Measurements from ENCODE around the gene UHRF1. TPM values are rescaled to one million over a fixed set of nuclear protein-coding genes. Genes with fewer than 3 reads are reported as not detected.

Gene UHRF1
- polyA plus RNA-seq, 1 of the 3 experiments (the other 2 are of a cell fraction) = 43.4 TPM

DNA sequence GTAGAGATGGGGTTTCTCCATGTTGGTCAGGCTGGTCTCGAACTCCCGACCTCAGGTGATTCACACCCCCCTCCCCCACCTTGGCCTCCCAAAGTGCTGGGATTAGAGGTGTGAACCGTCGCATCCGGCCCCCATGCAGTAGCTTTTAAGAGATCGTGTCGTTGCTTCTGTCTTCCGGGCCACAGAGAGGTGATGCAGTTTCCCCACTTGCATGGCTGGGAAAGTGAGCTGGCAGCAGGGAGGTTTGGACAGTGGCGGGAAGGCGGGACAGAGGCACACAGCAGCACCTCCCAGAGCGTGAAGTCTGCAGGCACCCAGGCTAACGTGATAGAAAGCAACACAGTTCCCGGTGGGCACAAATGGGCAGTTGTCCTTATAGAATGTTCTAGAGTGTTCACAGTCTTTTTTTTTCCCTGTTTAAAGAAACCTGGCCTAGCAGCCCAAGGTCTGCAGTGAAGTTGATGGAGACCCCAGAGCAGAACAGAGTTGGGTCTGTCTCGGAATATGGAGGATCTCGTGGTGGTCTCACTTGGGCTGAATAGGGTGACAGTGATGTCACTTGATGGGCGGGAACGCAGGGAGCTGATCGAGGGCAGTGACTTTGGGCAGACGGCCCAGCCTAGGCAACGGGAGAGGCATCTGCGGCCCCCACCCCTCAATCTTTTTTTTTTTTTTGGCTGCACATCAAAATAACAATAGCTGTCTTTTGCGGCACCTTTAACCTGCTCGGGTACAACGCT, 4.9 kb downstream of the UHRF1 start (continued):
- TF ChIP-seq, protein P1, sequence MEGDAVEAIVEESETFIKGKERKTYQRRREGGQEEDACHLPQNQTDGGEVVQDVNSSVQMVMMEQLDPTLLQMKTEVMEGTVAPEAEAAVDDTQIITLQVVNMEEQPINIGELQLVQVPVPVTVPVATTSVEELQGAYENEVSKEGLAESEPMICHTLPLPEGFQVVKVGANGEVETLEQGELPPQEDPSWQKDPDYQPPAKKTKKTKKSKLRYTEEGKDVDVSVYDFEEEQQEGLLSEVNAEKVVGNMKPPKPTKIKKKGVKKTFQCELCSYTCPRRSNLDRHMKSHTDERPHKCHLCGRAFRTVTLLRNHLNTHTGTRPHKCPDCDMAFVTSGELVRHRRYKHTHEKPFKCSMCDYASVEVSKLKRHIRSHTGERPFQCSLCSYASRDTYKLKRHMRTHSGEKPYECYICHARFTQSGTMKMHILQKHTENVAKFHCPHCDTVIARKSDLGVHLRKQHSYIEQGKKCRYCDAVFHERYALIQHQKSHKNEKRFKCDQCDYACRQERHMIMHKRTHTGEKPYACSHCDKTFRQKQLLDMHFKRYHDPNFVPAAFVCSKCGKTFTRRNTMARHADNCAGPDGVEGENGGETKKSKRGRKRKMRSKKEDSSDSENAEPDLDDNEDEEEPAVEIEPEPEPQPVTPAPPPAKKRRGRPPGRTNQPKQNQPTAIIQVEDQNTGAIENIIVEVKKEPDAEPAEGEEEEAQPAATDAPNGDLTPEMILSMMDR (IDR thresholded peaks at IDR 0.05) = no peak

DNA sequence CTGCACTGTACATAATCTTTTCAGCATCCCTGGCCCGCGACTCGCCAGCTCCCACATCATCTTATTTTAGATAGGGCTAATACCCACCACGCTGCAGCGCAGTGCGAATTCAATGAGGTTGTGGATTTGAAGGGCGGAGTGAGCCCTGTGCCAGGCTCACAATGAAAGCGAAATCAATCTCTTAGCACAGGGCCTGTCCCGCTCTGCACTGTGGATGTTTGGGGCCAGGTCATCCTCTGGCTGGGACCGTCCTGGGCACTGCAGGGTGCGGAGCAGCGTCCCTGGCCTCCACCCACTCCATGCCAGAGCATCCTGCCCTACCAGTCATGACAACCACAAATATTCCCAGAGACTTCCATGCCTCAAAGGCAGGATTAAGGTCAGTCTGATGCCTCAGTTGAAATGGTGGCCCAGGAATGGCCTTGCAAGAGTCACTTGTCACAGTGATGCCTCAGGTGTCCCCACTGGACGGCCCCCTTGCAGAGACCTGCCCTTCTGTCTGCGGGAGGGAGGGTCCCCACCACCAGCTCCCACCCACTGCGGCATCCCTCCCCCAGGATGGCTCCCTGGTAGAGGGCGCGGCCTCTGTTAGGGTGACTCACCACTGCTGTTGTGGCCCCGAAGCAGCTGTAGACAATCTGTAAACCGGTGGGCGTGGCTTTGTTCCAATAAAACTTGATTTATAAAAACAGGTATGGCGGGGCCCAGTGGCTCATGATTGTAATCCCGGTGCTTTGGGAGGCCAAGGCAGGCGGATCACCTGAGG, 5.6 kb downstream of the UHRF1 start:
- H3F3A ChIP-seq (replicated peaks; ENCODE audit: insufficient read depth) = peaks cover 31% of the 10 kb centered on the region
- no peaks in the 10 kb centered on the region for H3K9me3 ChIP-seq
- H3K9ac ChIP-seq = 0 out of 2 replicates have a peak overlapping the region, but pooled peaks have one; percentile 5
- peaks cover 42% of the 10 kb centered on the region; the same call in 1 of the 2 replicates for H4K20me1 ChIP-seq (ENCODE audit: insufficient read depth)
- H3K9me2 ChIP-seq = no peaks in the 10 kb centered on the region
- no peak for TF ChIP-seq EP300 (IDR thresholded peaks at IDR 0.05; ENCODE audit: borderline replicate concordance in 1 of 2, low read depth in 1 of 2, low read length in 1 of 2)
- TF ChIP-seq TAF1 (IDR thresholded peaks at IDR 0.05; ENCODE audit: borderline replicate concordance, low read depth, low read length) = 0 out of 2 replicates have a peak, but pooled peaks have one; percentile 19
- TF ChIP-seq JUND (IDR thresholded peaks at IDR 0.05) = peak; percentile 60
- no peak for TF ChIP-seq PBX3 (IDR thresholded peaks at IDR 0.05)
- peak; percentile 80 for TF ChIP-seq FOSL2 (IDR thresholded peaks at IDR 0.05; ENCODE audit: borderline replicate concordance, low read depth)
- TF ChIP-seq TCF12 (IDR thresholded peaks at IDR 0.05) = peak; percentile 50
- ChIA-PET CTCF (interaction anchor here (4.4 to 7.6 kb wide), 3 partner anchors 45 to 117 kb away, joined by 36 to 121 read pairs (median 60); partner anchors contain the start of gene PLIN3), POLR2A (no interaction called here)
- DNase-seq = no peak
- no peak overlapping the region; the same call in 1 of the 2 replicates for H2AFZ ChIP-seq (ENCODE audit: low read depth)
- no peak overlapping the region for H3K4me3 ChIP-seq (ENCODE audit: low read depth in 2 of 2, low read length in 1 of 2)
- no peaks in the 10 kb centered on the region for H3K27me3 ChIP-seq (ENCODE audit: insufficient read depth)
- peaks cover 95% of the 10 kb centered on the region for H3K79me2 ChIP-seq (ENCODE audit: insufficient read depth)
- peak overlapping the region; percentile 52; the same call in 1 of the 2 replicates for H3K4me2 ChIP-seq
- 67% methylated on average over 17 of the region's 23 CpGs for WGBS (ENCODE audit: low lambda C conversion rate)
- H3K4me1 ChIP-seq (ENCODE audit: control insufficient read depth in 1 of 2, insufficient read depth in 2 of 2, low read depth in 1 of 2, low read length in 1 of 2) = peaks cover 25 to 38% of the 10 kb centered on the region in 2 experiments; a peak in 3 of 4 replicates
- peak overlapping the region; percentile 23 to 66 for H3K27ac ChIP-seq (ENCODE audit: low read depth in 2 of 2, low read length in 1 of 2)
- peaks cover 0 to 15% of the 10 kb centered on the region in 2 experiments for H3K36me3 ChIP-seq (replicated peaks in 1 of 2; ENCODE audit: control insufficient read depth in 1 of 2, insufficient read depth in 2 of 2, low read length in 1 of 2)

All from SK-N-SH (cell line).